Cardiac fibroblast (primary cell): ENCODE data around the gene FCF1.

Source experiments
- DNase-seq, 2 donors: peaks; one replicate each; pipeline versions ENCODE4 v3.0.0 to v3.0.0-alpha.2; 2010; ENCODE audit warnings: low read depth in 2 of 2
- H3K4me3 ChIP-seq, 2 donors: replicated peaks in 1 of 2; 1 replicate in 1 of 2; 2 replicates in 1 of 2; pipeline ENCODE4 v1.5.1; 2011; ENCODE audit warnings: low read depth in 2 of 2, low read length in 2 of 2, mild to moderate bottlenecking in 2 of 2, moderate library complexity in 1 of 2
- TF ChIP-seq, protein P1 (sequence below): IDR thresholded peaks from one replicate; pipeline ENCODE4 v1.5.1; 2011; ENCODE audit warnings: low read depth, mild to moderate bottlenecking, low read length, inconsistent platforms

Gene FCF1

GRCh38 chr14:74786796-74787315, 73.9 kb downstream of the FCF1 start:
- TF ChIP-seq, protein P1, sequence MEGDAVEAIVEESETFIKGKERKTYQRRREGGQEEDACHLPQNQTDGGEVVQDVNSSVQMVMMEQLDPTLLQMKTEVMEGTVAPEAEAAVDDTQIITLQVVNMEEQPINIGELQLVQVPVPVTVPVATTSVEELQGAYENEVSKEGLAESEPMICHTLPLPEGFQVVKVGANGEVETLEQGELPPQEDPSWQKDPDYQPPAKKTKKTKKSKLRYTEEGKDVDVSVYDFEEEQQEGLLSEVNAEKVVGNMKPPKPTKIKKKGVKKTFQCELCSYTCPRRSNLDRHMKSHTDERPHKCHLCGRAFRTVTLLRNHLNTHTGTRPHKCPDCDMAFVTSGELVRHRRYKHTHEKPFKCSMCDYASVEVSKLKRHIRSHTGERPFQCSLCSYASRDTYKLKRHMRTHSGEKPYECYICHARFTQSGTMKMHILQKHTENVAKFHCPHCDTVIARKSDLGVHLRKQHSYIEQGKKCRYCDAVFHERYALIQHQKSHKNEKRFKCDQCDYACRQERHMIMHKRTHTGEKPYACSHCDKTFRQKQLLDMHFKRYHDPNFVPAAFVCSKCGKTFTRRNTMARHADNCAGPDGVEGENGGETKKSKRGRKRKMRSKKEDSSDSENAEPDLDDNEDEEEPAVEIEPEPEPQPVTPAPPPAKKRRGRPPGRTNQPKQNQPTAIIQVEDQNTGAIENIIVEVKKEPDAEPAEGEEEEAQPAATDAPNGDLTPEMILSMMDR = no peak
- DNase-seq = no peak
- no peak overlapping the region for H3K4me3 ChIP-seq
